Vagina (tissue), 2 donors: ENCODE data around the gene APOL1.
"Not testable (repeated sequence)": the region's sequence is repeated elsewhere in the genome, so short reads cannot be mapped to it uniquely, and the experiment has no call there.

Source experiments
- CTCF ChIP-seq, 3 experiments: fragments of 450-650 bp in 2 of 3; fragments of 200-600 bp in 1 of 3; sonication (generic) in 1 of 3; IDR thresholded peaks; one replicate each; pipeline ENCODE4 v1.5.1; 2017 to 2019; ENCODE audit warnings: antibody characterized with exemption in 3 of 3, mild to moderate bottlenecking in 2 of 3, moderate library complexity in 2 of 3
- POLR2A ChIP-seq, 2 donors: fragments of 450-650 bp; IDR thresholded peaks; one replicate each; pipeline ENCODE4 v1.6.1; 2017; ENCODE audit warnings: antibody characterized with exemption in 2 of 2, mild to moderate bottlenecking in 2 of 2, moderate library complexity in 2 of 2

- TF ChIP-seq POLR2A, CTCF (IDR thresholded peaks at IDR 0.05): not testable (repeated sequence)
Observed at GRCh38 chr22:36271231-36271630, 18.3 kb downstream of the APOL1 start.
